Myocyte (in vitro differentiated cells): ENCODE measurements around the gene BTF3L4. TPM values are rescaled to one million over a fixed set of nuclear protein-coding genes. Genes with fewer than 3 reads are reported as not detected.
A peak's percentile ranks its signal among the peaks of the same experiment; 100 is the strongest.
"Not testable (repeated sequence)": the region's sequence is repeated elsewhere in the genome, so short reads cannot be mapped to it uniquely, and the experiment has no call there.

Source experiments
- DNase-seq: peaks from one replicate; pipeline ENCODE4 v3.0.0-alpha.2; 2012; ENCODE audit warnings: low read depth
- polyA plus RNA-seq: library from polyadenylated mRNA; unstranded; fragments of >200 nt; gene quantifications from one replicate; pipeline ENCODE4 v1.2.1, GENCODE V29; 2012; ENCODE audit warnings: missing spikeins
- total RNA-seq: library from RNA; depleted of rRNA; stranded (reverse); fragments of >200 nt; gene quantifications from 2 replicates; pipeline ENCODE4 v1.2.3, GENCODE V29; 2014

BTF3L4 gene
- 75.0 and 86.9 TPM in 2 replicates for total RNA-seq
- 49.3 TPM for polyA plus RNA-seq

GRCh38 chr1:52056163-52056936, at the start of gene BTF3L4:
Gene BTF3L4, plus strand, starts transcription at chr1:52056295. Its CDS starts 3,553 bp downstream, at chr1:52059848.
- peak; percentile 96 for DNase-seq

- DNase-seq: no peak
Measured at GRCh38 chr1:52007215-52008002, 48.7 kb upstream of the BTF3L4 start.

GRCh38 chr1:52008071-52008809, 47.9 kb upstream of the BTF3L4 start:
- DNase-seq: no peak

- DNase-seq: no peak
Measured at GRCh38 chr1:52022133-52022532, 34.0 kb upstream of the BTF3L4 start.

GRCh38 chr1:52026278-52026677, 29.8 kb upstream of the BTF3L4 start:
- no peak for DNase-seq

GRCh38 chr1:52028328-52028727, 27.8 kb upstream of the BTF3L4 start:
- DNase-seq: no peak

- peak; percentile 18 for DNase-seq
Measured at GRCh38 chr1:52028839-52029238, 27.3 kb upstream of the BTF3L4 start.

GRCh38 chr1:52032124-52032784, 23.8 kb upstream of the BTF3L4 start:
- DNase-seq: no peak

GRCh38 chr1:52032785-52033131, 23.3 kb upstream of the BTF3L4 start:
- peak; percentile 91 for DNase-seq

- DNase-seq: peak; percentile 94
Measured at GRCh38 chr1:52033190-52034049, 22.7 kb upstream of the BTF3L4 start, which contains the start of gene KTI12. Gene KTI12, minus strand, starts transcription at chr1:52033810. Its CDS starts 49 bp downstream, at chr1:52033761.

- no peak for DNase-seq
Measured at GRCh38 chr1:52034050-52034384, 22.1 kb upstream of the BTF3L4 start.

- DNase-seq: no peak
Measured at GRCh38 chr1:52037402-52037814, 18.7 kb upstream of the BTF3L4 start.

- DNase-seq: no peak
Measured at GRCh38 chr1:52037909-52038308, 18.2 kb upstream of the BTF3L4 start.

- no peak for DNase-seq
Measured at GRCh38 chr1:52041551-52042185, 14.4 kb upstream of the BTF3L4 start.

GRCh38 chr1:52045236-52045635, 10.9 kb upstream of the BTF3L4 start:
- no peak for DNase-seq

- not testable (repeated sequence) for DNase-seq
Measured at GRCh38 chr1:52045666-52046195, 10.4 kb upstream of the BTF3L4 start.

GRCh38 chr1:52049337-52049736, 6.8 kb upstream of the BTF3L4 start:
- not testable (repeated sequence) for DNase-seq

- DNase-seq: no peak
Measured at GRCh38 chr1:52053862-52054261, 2.2 kb upstream of the BTF3L4 start.

- no peak for DNase-seq
Measured at GRCh38 chr1:52054496-52055065, 1.5 kb upstream of the BTF3L4 start.
